Vein endothelial cell (primary cell): Measurements from ENCODE around the gene GPR15. TPM values are rescaled to one million over a fixed set of nuclear protein-coding genes. Genes with fewer than 3 reads are reported as not detected.

Source experiments
- small RNA-seq: library from RNA; depleted of rRNA; stranded (forward); fragments of <200 nt; gene quantifications from one replicate; pipeline ENCODE3, GENCODE V24; 2012
- total RNA-seq: library from RNA; depleted of rRNA; stranded (reverse); fragments of >200 nt; gene quantifications from 2 replicates; pipeline ENCODE4 v1.2.3, GENCODE V29; 2012

GPR15 gene
- not detected in 2 replicates for total RNA-seq

GRCh38 chr3:98531622-98532274 is at the start of gene GPR15:
Gene GPR15, plus strand, starts transcription at chr3:98531978. Its CDS starts 56 bp downstream, at chr3:98532034.

GRCh38 chr3:98497381-98497780 is 34.4 kb upstream of the GPR15 start, which contains the start of gene OR5K2:
Gene OR5K2, plus strand, starts transcription at chr3:98497681. Its CDS starts 0 bp downstream, at chr3:98497681.

GRCh38 chr3:98522544-98523281 is 9.1 kb upstream of the GPR15 start, which contains the start of gene CLDND1:
Gene CLDND1, minus strand, starts transcription at chr3:98522902. Its CDS starts 1,478 bp downstream, at chr3:98521424.

Small RNA genes within 50 kb of the gene (small RNA-seq; reads per million reads assigned to genes)
- gene RPL38P4: not detected

Other genes with a start within 250 kb of the GPR15 start
- not detected in 2 replicates for gene OR5H2, start 249.5 kb upstream of the GPR15 start, total RNA-seq
- gene OR5K4, start 178.1 kb upstream of the GPR15 start, total RNA-seq: not detected in 2 replicates
- not detected in 2 replicates for gene OR5K3, start 141.3 kb upstream of the GPR15 start, total RNA-seq
- not detected in 2 replicates for gene OR5K1, start 68.8 kb upstream of the GPR15 start, total RNA-seq
- gene OR5K2, start 34.3 kb upstream of the GPR15 start, total RNA-seq: not detected in 2 replicates
- 88.8 and 96.8 TPM in 2 replicates for gene CLDND1, start 9.1 kb upstream of the GPR15 start, total RNA-seq
- gene CPOX, start 61.6 kb downstream of the GPR15 start, total RNA-seq: 14.3 and 15.7 TPM in 2 replicates
- 3.3 and 6.0 TPM in 2 replicates for gene ST3GAL6, start 231.4 kb downstream of the GPR15 start, total RNA-seq